Tibial artery (tissue), 4 donors: ENCODE measurements around the gene ENO1.

ENCODE experiments used
- DNase-seq, 2 donors: peaks; one replicate each; pipeline ENCODE4 v3.0.0-alpha.2; 2019
- H3K27ac ChIP-seq, 2 donors: fragments of 200-600 bp; sonication (generic) in 1 of 2; 1 replicate in 1 of 2; 2 replicates in 1 of 2; pipeline ENCODE4 v1.5.1; 2018 to 2019; ENCODE audit warnings: mild to moderate bottlenecking in 1 of 2
- H3K27me3 ChIP-seq, 2 donors: fragments of 200-600 bp; sonication (generic) in 1 of 2; one replicate each; pipeline versions ENCODE4 v1.5.1 to v1.6.0; 2016 to 2019
- H3K36me3 ChIP-seq, 3 donors: fragments of 200-600 bp; sonication (generic) in 2 of 3; one replicate each; pipeline ENCODE4 v1.5.1; 2016 to 2019; ENCODE audit warnings: mild to moderate bottlenecking in 2 of 3
- H3K4me1 ChIP-seq, 4 donors: fragments of 200-600 bp; sonication (generic) in 2 of 4; 1 replicate in 3 of 4; 2 replicates in 1 of 4; pipeline ENCODE4 v1.5.1; 2016 to 2019
- H3K4me3 ChIP-seq, 2 donors: fragments of 200-600 bp; sonication (generic) in 1 of 2; 1 replicate in 1 of 2; 2 replicates in 1 of 2; pipeline ENCODE4 v1.5.1; 2018 to 2019; ENCODE audit warnings: mild to moderate bottlenecking in 2 of 2
- H3K9me3 ChIP-seq, 3 donors: fragments of 200-600 bp; sonication (generic) in 1 of 3; one replicate each; pipeline ENCODE4 v1.5.1; 2016 to 2019
- CTCF ChIP-seq, 2 experiments: fragments of 200-600 bp in 1 of 2; fragments of 450-650 bp in 1 of 2; IDR thresholded peaks; one replicate each; pipeline ENCODE4 v1.5.1; 2017 to 2019; ENCODE audit warnings: antibody characterized with exemption in 2 of 2, mild to moderate bottlenecking in 1 of 2, moderate library complexity in 1 of 2
- intact Hi-C: fragments of 100-400 bp; cut with DNase I; formaldehyde crosslinking; loops from one replicate; pipeline ENCODE4 v1.15.0; 2023; ENCODE audit warnings: low total_unique reads

Gene ENO1

GRCh38 chr1:8879922-8880676, 1.6 kb upstream of the ENO1 start:
- intact Hi-C loops: no loop called here
- Histone ChIP-seq H3K36me3 (no peaks in the 10 kb centered on the region), H3K27ac (peak overlapping the region; percentile 97 to 99), H3K27me3 (no peaks in the 10 kb centered on the region), H3K4me1 (peaks cover 0 to 48% (median 39%) of the 10 kb centered on the region in 4 donors), H3K4me3 (peak overlapping the region in 1 of 2 donors; percentile 86), H3K9me3 (no peaks in the 10 kb centered on the region)
- DNase-seq: peak; percentile 86 to 87
- no peak for TF ChIP-seq CTCF (IDR thresholded peaks at IDR 0.05)

- peaks cover 0 to under 1% (median 0%) of the 10 kb centered on the region in 3 donors for H3K36me3 ChIP-seq
- H3K4me1 ChIP-seq: peaks cover 0 to 54% (median 44%) of the 10 kb centered on the region in 4 donors
- intact Hi-C loops: no loop called here
- H3K27ac ChIP-seq: peak overlapping the region; percentile 97 to 99
- no peak for DNase-seq
- no peak for TF ChIP-seq CTCF (IDR thresholded peaks at IDR 0.05)
- no peaks in the 10 kb centered on the region for H3K9me3 ChIP-seq
- H3K4me3 ChIP-seq: peak overlapping the region; percentile 86 to 93
- H3K27me3 ChIP-seq: no peaks in the 10 kb centered on the region
Observed at GRCh38 chr1:8879464-8879921, 1.0 kb upstream of the ENO1 start.

- peaks cover 0 to 7% (median 0%) of the 10 kb centered on the region in 3 donors for H3K36me3 ChIP-seq
- H3K27me3 ChIP-seq: no peaks in the 10 kb centered on the region
- intact Hi-C loops: no loop called here
- H3K4me1 ChIP-seq: peaks cover 0 to 60% (median 50%) of the 10 kb centered on the region in 4 donors
- H3K27ac ChIP-seq: peak overlapping the region; percentile 97 to 99
- no peaks in the 10 kb centered on the region for H3K9me3 ChIP-seq
- peak overlapping the region; percentile 86 to 93 for H3K4me3 ChIP-seq
- peak; percentile 1 to 13 for TF ChIP-seq CTCF (IDR thresholded peaks at IDR 0.05)
- peak; percentile 96 to 99 for DNase-seq
Observed at GRCh38 chr1:8878698-8879463, 395 bp upstream of the ENO1 start.

- H3K4me1 ChIP-seq: peaks cover 0 to 83% (median 70%) of the 10 kb centered on the region in 4 donors
- H3K27me3 ChIP-seq: no peaks in the 10 kb centered on the region
- peak overlapping the region in 1 of 2 donors; percentile 97 for H3K27ac ChIP-seq
- TF ChIP-seq CTCF (IDR thresholded peaks at IDR 0.05): no peak
- peak overlapping the region in 1 of 2 donors; percentile 86 for H3K4me3 ChIP-seq
- no peaks in the 10 kb centered on the region for H3K9me3 ChIP-seq
- H3K36me3 ChIP-seq: peaks cover 22 to 35% (median 23%) of the 10 kb centered on the region in 3 donors
- intact Hi-C loops: no loop called here
- DNase-seq: no peak
Observed at GRCh38 chr1:8876087-8876486, 2.4 kb downstream of the ENO1 start.

GRCh38 chr1:8875216-8875861, 3.1 kb downstream of the ENO1 start:
- H3K27me3 ChIP-seq: no peaks in the 10 kb centered on the region
- intact Hi-C loops: no loop called here
- no peak for DNase-seq
- peaks cover 0 to 77% (median 68%) of the 10 kb centered on the region in 4 donors for H3K4me1 ChIP-seq
- peaks cover 30 to 42% (median 31%) of the 10 kb centered on the region in 3 donors for H3K36me3 ChIP-seq
- TF ChIP-seq CTCF (IDR thresholded peaks at IDR 0.05): no peak
- H3K4me3 ChIP-seq: no peak overlapping the region
- H3K27ac ChIP-seq: peak overlapping the region; percentile 8 to 97
- no peaks in the 10 kb centered on the region for H3K9me3 ChIP-seq
